HepG2 (cell line): ENCODE measurements around the gene ZSCAN21. TPM values are rescaled to one million over a fixed set of nuclear protein-coding genes. Genes with fewer than 3 reads are reported as not detected.

ENCODE experiments used
- AHDC1 ChIP-seq: sonication (generic); formaldehyde crosslinking; IDR thresholded peaks from 2 replicates; pipeline ENCODE4 v1.5.1; 2020; ENCODE audit warnings: mild to moderate bottlenecking, missing genetic modification reagents, borderline replicate concordance
- ETV6 ChIP-seq: sonication (generic); formaldehyde crosslinking; conservative IDR thresholded peaks from 2 replicates; pipeline ENCODE4 v1.4.0; 2020; ENCODE audit warnings: missing genetic modification reagents
- MAFG ChIP-seq: sonication (generic); formaldehyde crosslinking; IDR thresholded peaks from 2 replicates; pipeline ENCODE4 v1.5.1; 2020; ENCODE audit warnings: mild to moderate bottlenecking, missing genetic modification reagents
- MYC ChIP-seq: sonication (generic); formaldehyde crosslinking; IDR thresholded peaks from 2 replicates; pipeline ENCODE4 v1.9.0; 2021; ENCODE audit warnings: missing genetic modification reagents, borderline replicate concordance
- POGZ ChIP-seq: sonication (generic); formaldehyde crosslinking; IDR thresholded peaks from 2 replicates; pipeline ENCODE4 v1.4.0; 2020; ENCODE audit warnings: mild to moderate bottlenecking, missing genetic modification reagents
- RERE ChIP-seq: IDR thresholded peaks from 2 replicates; pipeline ENCODE4 v1.6.1; 2016; ENCODE audit warnings: low read depth, missing genetic modification reagents, missing compliant biosample characterization
- RFX1 ChIP-seq: fragments of 450-650 bp; IDR thresholded peaks from 2 replicates; pipeline ENCODE4 v1.6.1; 2017
- RFX3 ChIP-seq: IDR thresholded peaks from 2 replicates; pipeline ENCODE4 v1.6.1; 2016; ENCODE audit warnings: missing biosample characterization, missing genetic modification reagents
- SETDB1 ChIP-seq: sonication (generic); formaldehyde crosslinking; IDR thresholded peaks from 2 replicates; pipeline ENCODE4 v1.5.1; 2020; ENCODE audit warnings: missing genetic modification reagents, mild to moderate bottlenecking, borderline replicate concordance
- STAG1 ChIP-seq: sonication (generic); formaldehyde crosslinking; IDR thresholded peaks from 2 replicates; pipeline ENCODE4 v1.4.0; 2020; ENCODE audit warnings: missing genetic modification reagents
- ZC3H13 ChIP-seq: sonication (generic); formaldehyde crosslinking; IDR thresholded peaks from 2 replicates; pipeline ENCODE4 v1.8.1; 2023; ENCODE audit warnings: mild to moderate bottlenecking, missing genetic modification reagents, moderate library complexity
- ZNF333 ChIP-seq: sonication (generic); formaldehyde crosslinking; IDR thresholded peaks from 2 replicates; pipeline ENCODE4 v1.4.0; 2020; ENCODE audit warnings: mild to moderate bottlenecking, missing genetic modification reagents, borderline replicate concordance
- ZNF431 ChIP-seq: sonication (generic); formaldehyde crosslinking; IDR thresholded peaks from 2 replicates; pipeline ENCODE4 v1.9.0; 2022; ENCODE audit warnings: missing genetic modification reagents, low read depth, mild to moderate bottlenecking, borderline replicate concordance
- ZNF468 ChIP-seq: sonication (generic); formaldehyde crosslinking; IDR thresholded peaks from 2 replicates; pipeline ENCODE4 v1.8.0; 2022; ENCODE audit warnings: mild to moderate bottlenecking, moderate library complexity, missing genetic modification reagents
- ZNF552 ChIP-seq: sonication (generic); formaldehyde crosslinking; IDR thresholded peaks from 2 replicates; pipeline ENCODE4 v1.9.0; 2022; ENCODE audit warnings: missing genetic modification reagents, mild to moderate bottlenecking, borderline replicate concordance
- ZNF891 ChIP-seq: sonication (generic); formaldehyde crosslinking; IDR thresholded peaks from 2 replicates; pipeline ENCODE4 v1.5.0; 2020; ENCODE audit warnings: mild to moderate bottlenecking, missing genetic modification reagents
- ZSCAN25 ChIP-seq: sonication (generic); formaldehyde crosslinking; IDR thresholded peaks from 2 replicates; pipeline ENCODE4 v1.8.0; 2022; ENCODE audit warnings: mild to moderate bottlenecking, missing genetic modification reagents
- ZSCAN5A ChIP-seq: sonication (generic); formaldehyde crosslinking; IDR thresholded peaks from 2 replicates; pipeline ENCODE4 v1.8.0; 2022; ENCODE audit warnings: mild to moderate bottlenecking, missing genetic modification reagents, borderline replicate concordance
- polyA plus RNA-seq, 8 experiments: library from polyadenylated mRNA; depleted of rRNA in 3 of 8; stranded (reverse) in 7 of 8; unstranded in 1 of 8; fragments of >200 nt; fragmentation: Illumina TruSeq in 4 of 8; extraction: Trizol in 4 of 8; gene quantifications; 2 replicates each; pipeline versions ENCODE4 v1.2.1 to v1.2.3, GENCODE V29; 2011 to 2016; ENCODE audit warnings: low read depth in 4 of 8, missing spikeins in 1 of 8, mixed read lengths in 1 of 8; ENCODE audit not compliant: insufficient read depth in 1 of 8
- total RNA-seq, 5 experiments: library from RNA; depleted of rRNA; stranded (reverse); fragments of >200 nt; fragmentation: Illumina TruSeq; extraction: Trizol; gene quantifications; 2 replicates each; pipeline ENCODE4 v1.2.3, GENCODE V29; 2016; ENCODE audit warnings: low read depth in 1 of 5

ZSCAN21 gene
- total and polyA plus RNA-seq, 2 of the 13 experiments (the other 11 are each of a cell fraction or from before 2014, with no cell fraction given), result 7.0 to 10.0 TPM

- TF ChIP-seq ZSCAN5A (CRISPR knock-in tag) (no peak), RFX1 (no peak), ZNF333 (CRISPR knock-in tag) (no peak), ZNF431 (CRISPR knock-in tag) (no peak), ZNF891 (CRISPR knock-in tag) (no peak), ZC3H13 (CRISPR knock-in tag) (0 out of 2 replicates have a peak, but pooled peaks have one; percentile 51), SETDB1 (no peak), ZNF552 (CRISPR knock-in tag) (no peak), ETV6 (CRISPR knock-in tag) (0 out of 2 replicates have a peak, but pooled peaks have one; percentile 56), MAFG (CRISPR knock-in tag) (no peak), STAG1 (CRISPR knock-in tag) (no peak; the same call in 1 of the 2 replicates), RFX3 (no peak), RERE (CRISPR knock-in tag) (0 out of 2 replicates have a peak, but pooled peaks have one; percentile 16), AHDC1 (CRISPR knock-in tag) (no peak), POGZ (CRISPR knock-in tag) (no peak), ZSCAN25 (CRISPR knock-in tag) (peak; percentile 36; the same call in 1 of the 2 replicates), MYC (CRISPR knock-in tag) (no peak), ZNF468 (CRISPR knock-in tag) (no peak)
Measured at GRCh38 chr7:100079024-100079560, 29.5 kb downstream of the ZSCAN21 start (continued).
